PC-9 (cell line): Measurements from ENCODE around the gene TBC1D5.

ENCODE experiments used
- EZH2 ChIP-seq: fragments of 200-600 bp; sonication (generic); IDR thresholded peaks from 2 replicates; pipeline ENCODE4 v1.8.0; 2017; ENCODE audit warnings: antibody characterized with exemption, low read depth
- TF ChIP-seq, protein P1 (sequence below): fragments of 200-600 bp; sonication (generic); conservative IDR thresholded peaks from 2 replicates; pipeline ENCODE4 v1.6.1; 2017; ENCODE audit warnings: mixed run types, antibody characterized with exemption, mild to moderate bottlenecking, moderate library complexity

DNA sequence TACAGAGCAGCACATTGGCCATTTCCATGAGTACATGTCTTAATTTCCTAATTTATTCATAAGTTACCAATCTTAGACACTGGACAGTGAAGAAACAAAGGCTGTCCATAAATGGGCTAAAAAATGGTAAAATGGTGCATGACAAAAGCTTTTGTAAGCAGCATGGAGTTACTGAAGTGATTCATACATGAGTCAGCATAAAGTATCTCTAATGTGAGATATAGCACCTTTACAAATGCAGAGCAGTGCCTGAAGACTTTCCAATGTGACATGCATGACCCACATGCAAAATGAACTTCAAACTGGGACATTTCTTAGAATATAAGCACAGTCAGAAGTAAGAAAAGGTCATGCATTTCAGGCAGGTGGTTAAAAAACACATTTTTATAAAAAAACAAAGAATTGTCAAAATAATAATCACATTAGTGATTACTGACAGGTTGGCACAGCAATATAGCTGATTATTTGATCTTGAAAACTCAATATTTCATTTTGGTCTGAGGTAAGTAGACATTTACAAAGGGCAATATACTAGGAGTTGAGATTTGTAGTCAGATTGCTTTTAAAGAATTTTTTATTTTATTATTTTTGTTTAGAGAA is 558.4 kb downstream of the TBC1D5 start:
- TF ChIP-seq EZH2: no peak
- TF ChIP-seq, protein P1, sequence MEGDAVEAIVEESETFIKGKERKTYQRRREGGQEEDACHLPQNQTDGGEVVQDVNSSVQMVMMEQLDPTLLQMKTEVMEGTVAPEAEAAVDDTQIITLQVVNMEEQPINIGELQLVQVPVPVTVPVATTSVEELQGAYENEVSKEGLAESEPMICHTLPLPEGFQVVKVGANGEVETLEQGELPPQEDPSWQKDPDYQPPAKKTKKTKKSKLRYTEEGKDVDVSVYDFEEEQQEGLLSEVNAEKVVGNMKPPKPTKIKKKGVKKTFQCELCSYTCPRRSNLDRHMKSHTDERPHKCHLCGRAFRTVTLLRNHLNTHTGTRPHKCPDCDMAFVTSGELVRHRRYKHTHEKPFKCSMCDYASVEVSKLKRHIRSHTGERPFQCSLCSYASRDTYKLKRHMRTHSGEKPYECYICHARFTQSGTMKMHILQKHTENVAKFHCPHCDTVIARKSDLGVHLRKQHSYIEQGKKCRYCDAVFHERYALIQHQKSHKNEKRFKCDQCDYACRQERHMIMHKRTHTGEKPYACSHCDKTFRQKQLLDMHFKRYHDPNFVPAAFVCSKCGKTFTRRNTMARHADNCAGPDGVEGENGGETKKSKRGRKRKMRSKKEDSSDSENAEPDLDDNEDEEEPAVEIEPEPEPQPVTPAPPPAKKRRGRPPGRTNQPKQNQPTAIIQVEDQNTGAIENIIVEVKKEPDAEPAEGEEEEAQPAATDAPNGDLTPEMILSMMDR: no peak
